ENCODE measurements around the gene PALD1.
"Not testable (repeated sequence)": the region's sequence is repeated elsewhere in the genome, so short reads cannot be mapped to it uniquely, and the experiment has no call there.

PALD1 gene

GRCh38 chr10:70592746-70593512 is 114.4 kb downstream of the PALD1 start:
- no peak for FAIRE-seq

GRCh38 chr10:70593513-70593890 is 114.9 kb downstream of the PALD1 start:
- FAIRE-seq: no peak

- FAIRE-seq: no peak
Measured at GRCh38 chr10:70594161-70594560, 115.6 kb downstream of the PALD1 start.

GRCh38 chr10:70595566-70596016 is 117.0 kb downstream of the PALD1 start:
- FAIRE-seq: no peak

- FAIRE-seq: no peak
Measured at GRCh38 chr10:70596110-70596798, 117.7 kb downstream of the PALD1 start.

- no peak for FAIRE-seq
Measured at GRCh38 chr10:70596860-70597809, 118.6 kb downstream of the PALD1 start.

- no peak for FAIRE-seq
Measured at GRCh38 chr10:70597856-70598815, 119.6 kb downstream of the PALD1 start.

GRCh38 chr10:70598857-70599295 is 120.3 kb downstream of the PALD1 start:
- no peak for FAIRE-seq

GRCh38 chr10:70599319-70599718 is 120.8 kb downstream of the PALD1 start:
- FAIRE-seq: no peak

- FAIRE-seq: no peak
Measured at GRCh38 chr10:70599791-70600190, 121.2 kb downstream of the PALD1 start.

- no peak for FAIRE-seq
Measured at GRCh38 chr10:70600512-70601395, 122.2 kb downstream of the PALD1 start.

GRCh38 chr10:70601746-70602145 is 123.2 kb downstream of the PALD1 start:
- no peak for FAIRE-seq

- FAIRE-seq: no peak
Measured at GRCh38 chr10:70602665-70603448, 124.3 kb downstream of the PALD1 start, which contains the start of gene PRF1. PRF1 (minus strand) TSS chr10:70602741; CDS start chr10:70600902, 1,839 bp downstream.

- no peak for FAIRE-seq
Measured at GRCh38 chr10:70603449-70603801, 124.9 kb downstream of the PALD1 start.

GRCh38 chr10:70604106-70604505 is 125.5 kb downstream of the PALD1 start:
- FAIRE-seq: no peak

- FAIRE-seq: no peak
Measured at GRCh38 chr10:70605161-70605560, 126.6 kb downstream of the PALD1 start.

GRCh38 chr10:70607936-70608335 is 129.4 kb downstream of the PALD1 start:
- no peak for FAIRE-seq

GRCh38 chr10:70613941-70614340 is 135.4 kb downstream of the PALD1 start:
- no peak for FAIRE-seq

GRCh38 chr10:70614364-70614763 is 135.8 kb downstream of the PALD1 start:
- not testable (repeated sequence) for FAIRE-seq

- no peak for FAIRE-seq
Measured at GRCh38 chr10:70615211-70615610, 136.6 kb downstream of the PALD1 start.

Data from TTC549 (cell line).